ENCODE results near the gene CRLF1.

CRLF1 gene

GRCh38 chr19:18653853-18654252 lies 47.3 kb upstream of the CRLF1 start:
- Histone ChIP-seq H4K20me1 (ENCODE audit: insufficient read depth, low read length) (peaks cover 82% of the 10 kb centered on the region), H3K4me1 (ENCODE audit: insufficient read depth, low read length) (no peaks in the 10 kb centered on the region), H2AFZ (ENCODE audit: low read depth, low read length) (no peak overlapping the region), H3K27ac (ENCODE audit: low read length) (no peak overlapping the region), H3K36me3 (ENCODE audit: insufficient read depth, low read length) (peaks cover 23% of the 10 kb centered on the region), H3K79me2 (ENCODE audit: insufficient read depth, low read length) (peaks cover 71% of the 10 kb centered on the region), H3K27me3 (ENCODE audit: insufficient read depth, low read length, poor library complexity) (no peaks in the 10 kb centered on the region), H3K9ac (ENCODE audit: low read depth, low read length) (no peak overlapping the region), H3K4me3 (ENCODE audit: low read depth in 1 of 2, low read length in 2 of 2) (no peak overlapping the region), H3K9me3 (ENCODE audit: insufficient read depth, low read length, severe bottlenecking) (no peaks in the 10 kb centered on the region), H3K4me2 (ENCODE audit: insufficient read depth, low read length) (no peak overlapping the region)
- TF ChIP-seq CTCF (IDR thresholded peaks at IDR 0.05; ENCODE audit: borderline replicate concordance, extremely low read depth, low read length, poor library complexity, severe bottlenecking) (no peak), EZH2 (IDR thresholded peaks at IDR 0.05; ENCODE audit: borderline replicate concordance, low read depth, low read length, severe bottlenecking) (no peak)
- DNase-seq (no peak), ATAC-seq (ENCODE audit: insufficient read depth, low read depth) (no peak)

GRCh38 chr19:18651733-18652132 lies 45.1 kb upstream of the CRLF1 start:
- Histone ChIP-seq H2AFZ (ENCODE audit: low read depth, low read length) (no peak overlapping the region), H3K27ac (ENCODE audit: low read length) (no peak overlapping the region), H3K4me1 (ENCODE audit: insufficient read depth, low read length) (no peaks in the 10 kb centered on the region), H3K36me3 (ENCODE audit: insufficient read depth, low read length) (peaks cover 23% of the 10 kb centered on the region), H3K4me2 (ENCODE audit: insufficient read depth, low read length) (no peak overlapping the region), H4K20me1 (ENCODE audit: insufficient read depth, low read length) (peaks cover 83% of the 10 kb centered on the region), H3K79me2 (ENCODE audit: insufficient read depth, low read length) (peaks cover 74% of the 10 kb centered on the region), H3K9me3 (ENCODE audit: insufficient read depth, low read length, severe bottlenecking) (no peaks in the 10 kb centered on the region), H3K27me3 (ENCODE audit: insufficient read depth, low read length, poor library complexity) (no peaks in the 10 kb centered on the region), H3K9ac (ENCODE audit: low read depth, low read length) (no peak overlapping the region), H3K4me3 (ENCODE audit: low read depth in 1 of 2, low read length in 2 of 2) (no peak overlapping the region)
- ATAC-seq (ENCODE audit: insufficient read depth, low read depth) (no peak), DNase-seq (no peak)
- no peak for TF ChIP-seq CTCF (IDR thresholded peaks at IDR 0.05; ENCODE audit: borderline replicate concordance, extremely low read depth, low read length, poor library complexity, severe bottlenecking)
- no peak for TF ChIP-seq EZH2 (IDR thresholded peaks at IDR 0.05; ENCODE audit: borderline replicate concordance, low read depth, low read length, severe bottlenecking)

GRCh38 chr19:18651300-18651699 lies 44.7 kb upstream of the CRLF1 start:
- ATAC-seq (ENCODE audit: insufficient read depth, low read depth) = no peak
- H2AFZ ChIP-seq (ENCODE audit: low read depth, low read length) = no peak overlapping the region
- H3K79me2 ChIP-seq (ENCODE audit: insufficient read depth, low read length) = peaks cover 77% of the 10 kb centered on the region
- H3K9ac ChIP-seq (ENCODE audit: low read depth, low read length) = no peak overlapping the region
- peaks cover 23% of the 10 kb centered on the region for H3K36me3 ChIP-seq (ENCODE audit: insufficient read depth, low read length)
- H3K4me3 ChIP-seq (ENCODE audit: low read depth in 1 of 2, low read length in 2 of 2) = no peak overlapping the region
- no peaks in the 10 kb centered on the region for H3K4me1 ChIP-seq (ENCODE audit: insufficient read depth, low read length)
- TF ChIP-seq CTCF (IDR thresholded peaks at IDR 0.05; ENCODE audit: borderline replicate concordance, extremely low read depth, low read length, poor library complexity, severe bottlenecking) (no peak), EZH2 (IDR thresholded peaks at IDR 0.05; ENCODE audit: borderline replicate concordance, low read depth, low read length, severe bottlenecking) (no peak)
- H3K4me2 ChIP-seq (ENCODE audit: insufficient read depth, low read length) = no peak overlapping the region
- no peaks in the 10 kb centered on the region for H3K9me3 ChIP-seq (ENCODE audit: insufficient read depth, low read length, severe bottlenecking)
- DNase-seq = no peak
- H3K27ac ChIP-seq (ENCODE audit: low read length) = no peak overlapping the region
- peaks cover 84% of the 10 kb centered on the region for H4K20me1 ChIP-seq (ENCODE audit: insufficient read depth, low read length)
- no peaks in the 10 kb centered on the region for H3K27me3 ChIP-seq (ENCODE audit: insufficient read depth, low read length, poor library complexity)
